Liver (tissue), 9 donors: ENCODE data around the gene CDC42BPB. TPM values are rescaled to one million over a fixed set of nuclear protein-coding genes. Genes with fewer than 3 reads are reported as not detected.

Experiments
- DNase-seq: peaks from one replicate; pipeline ENCODE4 v3.0.0-alpha.2; 2017; ENCODE audit warnings: low spot score
- H3K27ac ChIP-seq, 2 donors: one replicate each; pipeline ENCODE4 v1.7.0; 2013; ENCODE audit warnings: inconsistent platforms in 2 of 2, low read length in 2 of 2, control low read depth in 1 of 2, low read depth in 1 of 2, mild to moderate bottlenecking in 1 of 2
- H3K27me3 ChIP-seq, 4 donors: one replicate each; pipeline versions ENCODE4 v1.6.1 to v1.7.0; 2013; ENCODE audit warnings: low read length in 3 of 4, inconsistent platforms in 1 of 4, mild to moderate bottlenecking in 1 of 4, moderate library complexity in 1 of 4; ENCODE audit not compliant: control insufficient read depth in 4 of 4, insufficient read depth in 4 of 4
- H3K36me3 ChIP-seq, 4 donors: one replicate each; pipeline versions ENCODE4 v1.6.1 to v1.7.0; 2013; ENCODE audit warnings: low read length in 3 of 4, mild to moderate bottlenecking in 3 of 4, low read depth in 1 of 4, moderate library complexity in 1 of 4; ENCODE audit not compliant: control insufficient read depth in 4 of 4, insufficient read depth in 3 of 4
- H3K4me1 ChIP-seq, 4 donors: one replicate each; pipeline versions ENCODE4 v1.6.1 to v1.7.0; 2013; ENCODE audit warnings: low read length in 3 of 4, mild to moderate bottlenecking in 3 of 4, moderate library complexity in 1 of 4; ENCODE audit not compliant: control insufficient read depth in 4 of 4, insufficient read depth in 4 of 4
- H3K4me3 ChIP-seq, 3 donors: one replicate each; pipeline versions ENCODE4 v1.6.1 to v1.7.0; 2013; ENCODE audit warnings: low read length in 3 of 3, control low read depth in 1 of 3, low read depth in 1 of 3, mild to moderate bottlenecking in 1 of 3
- H3K9ac ChIP-seq, 2 donors: one replicate each; pipeline ENCODE4 v1.7.0; 2013; ENCODE audit warnings: low read length in 2 of 2, mild to moderate bottlenecking in 2 of 2, moderate library complexity in 2 of 2, control low read depth in 1 of 2, low read depth in 1 of 2
- H3K9me3 ChIP-seq, 4 donors: one replicate each; pipeline versions ENCODE4 v1.6.1 to v1.7.0; 2013; ENCODE audit warnings: low read length in 3 of 4; ENCODE audit not compliant: control insufficient read depth in 4 of 4
- EGR1 ChIP-seq, 2 donors: IDR thresholded peaks; 2 replicates each; pipeline ENCODE4 v1.6.1; 2016 to 2018; ENCODE audit warnings: antibody characterized with exemption in 2 of 2, low read depth in 2 of 2
- GABPA ChIP-seq, 2 donors: IDR thresholded peaks in 1 of 2; conservative IDR thresholded peaks in 1 of 2; 2 replicates each; pipeline ENCODE4 v1.6.1; 2016; ENCODE audit warnings: antibody characterized with exemption in 2 of 2, mild to moderate bottlenecking in 1 of 2, moderate library complexity in 1 of 2
- HNF4A ChIP-seq, 2 donors: conservative IDR thresholded peaks; 2 replicates each; pipeline ENCODE4 v1.6.1; 2016; ENCODE audit warnings: antibody characterized with exemption in 2 of 2, mild to moderate bottlenecking in 2 of 2
- HNF4G ChIP-seq: IDR thresholded peaks from 2 replicates; pipeline ENCODE4 v1.6.1; 2016; ENCODE audit warnings: antibody characterized with exemption
- JUND ChIP-seq, 2 donors: IDR thresholded peaks; 2 replicates each; pipeline ENCODE4 v1.6.1; 2016; ENCODE audit warnings: antibody characterized with exemption in 2 of 2
- NR2F2 ChIP-seq: IDR thresholded peaks from 2 replicates; pipeline ENCODE4 v1.6.1; 2016; ENCODE audit warnings: antibody characterized with exemption
- RAD21 ChIP-seq, 2 donors: IDR thresholded peaks; 2 replicates each; pipeline ENCODE4 v1.6.1; 2016; ENCODE audit warnings: antibody characterized with exemption in 2 of 2, mild to moderate bottlenecking in 2 of 2
- RXRA ChIP-seq, 2 donors: IDR thresholded peaks; 2 replicates each; pipeline ENCODE4 v1.6.1; 2017 to 2018; ENCODE audit warnings: antibody characterized with exemption in 2 of 2, mild to moderate bottlenecking in 1 of 2
- SP1 ChIP-seq: IDR thresholded peaks from 2 replicates; pipeline ENCODE4 v1.6.1; 2018; ENCODE audit warnings: antibody characterized with exemption, mild to moderate bottlenecking
- WGBS: extraction: QIAGEN DNeasy Blood & Tissue Kit; methylation state at CpG from one replicate; pipeline ENCODE4 v1.1.7; 2013; 5-methylcytosine and 5-hydroxymethylcytosine counted together
- polyA plus RNA-seq, 2 donors: library from polyadenylated mRNA; stranded (reverse) in 1 of 2; unstranded in 1 of 2; fragments of 200-250 nt in 1 of 2; fragments of >200 nt in 1 of 2; fragmentation: Nextera tagmentation in 1 of 2; extraction: Ambion mirVana in 1 of 2; gene quantifications; one replicate each; pipeline versions ENCODE4 v1.2.1 to v1.2.3, GENCODE V29; 2013 to 2015
- total RNA-seq, 2 donors: library from RNA; depleted of rRNA; stranded (reverse); fragments of >200 nt; gene quantifications; one replicate each; pipeline ENCODE4 v1.2.3, GENCODE V29; 2014
- TF ChIP-seq, protein P1 (sequence below): IDR thresholded peaks from 2 replicates; pipeline ENCODE4 v1.6.1; 2016; ENCODE audit warnings: antibody characterized with exemption
- TF ChIP-seq, protein P2 (sequence below): IDR thresholded peaks from 2 replicates; pipeline ENCODE4 v1.6.1; 2016; ENCODE audit warnings: antibody characterized with exemption
- TF ChIP-seq, protein P3 (sequence below): IDR thresholded peaks from 2 replicates; pipeline ENCODE4 v1.6.1; 2016; ENCODE audit warnings: antibody characterized with exemption
- TF ChIP-seq, protein P4 (sequence below): fragments of 150-350 bp; IDR thresholded peaks from 2 replicates; pipeline ENCODE4 v1.5.1; 2017; ENCODE audit warnings: improper control_type of control experiment, low read depth, low read length; ENCODE audit not compliant: missing input control
- TF ChIP-seq, protein P5 (sequence below): IDR thresholded peaks from 2 replicates; pipeline ENCODE4 v1.6.1; 2016; ENCODE audit warnings: antibody characterized with exemption, mild to moderate bottlenecking
- donor health status: healthy.
- donor health status: healthy.
- donor health status: healthy.
- donor health status: healthy.
- donor health status: healthy.

CDC42BPB gene
- total and polyA plus RNA-seq, 4 donors = 4.1 to 78.7 (median 29.7) TPM

DNA sequence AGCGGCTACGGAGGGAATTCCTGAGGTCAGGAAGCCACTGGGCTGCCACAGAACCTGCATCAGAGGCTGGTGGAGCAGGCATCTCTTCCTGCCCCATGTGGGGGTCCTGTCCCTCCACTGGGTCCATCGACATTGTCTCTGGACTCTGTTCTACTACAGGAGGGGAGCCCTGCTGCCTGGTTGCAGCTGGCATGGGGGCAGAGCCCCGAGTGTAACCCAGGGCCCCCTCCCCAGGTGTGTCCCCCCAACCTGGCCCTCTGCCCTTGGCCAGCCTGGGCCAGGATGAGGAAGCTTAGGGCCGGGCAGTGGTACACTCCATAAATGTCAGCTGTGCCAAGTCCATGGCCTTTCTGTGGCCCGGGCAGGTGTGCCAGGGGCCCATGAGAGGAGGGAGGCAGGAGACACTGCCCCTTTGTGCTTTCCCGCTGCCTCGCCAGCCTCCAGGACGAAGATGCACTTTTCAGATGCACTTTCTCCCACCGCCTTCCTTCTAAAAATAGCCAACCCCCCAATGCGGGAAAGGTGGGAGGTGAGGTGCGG is 33.2 kb upstream of the CDC42BPB start:
- DNase-seq = no peak
- Histone ChIP-seq H3K9ac (no peak overlapping the region), H3K4me1 (peaks cover 6 to 28% (median 15%) of the 10 kb centered on the region in 4 donors), H3K36me3 (no peaks in the 10 kb centered on the region), H3K9me3 (no peaks in the 10 kb centered on the region), H3K4me3 (no peak overlapping the region), H3K27ac (no peak overlapping the region), H3K27me3 (no peaks in the 10 kb centered on the region)
- 85% methylated on average over 12 of the region's 12 CpGs for WGBS
- TF ChIP-seq JUND (IDR thresholded peaks at IDR 0.05) = no peak
- no peak for TF ChIP-seq GABPA (IDR thresholded peaks at IDR 0.05 in 1 of 2, conservative IDR thresholded peaks at IDR 0.05 in 1 of 2)
- TF ChIP-seq, protein P1, sequence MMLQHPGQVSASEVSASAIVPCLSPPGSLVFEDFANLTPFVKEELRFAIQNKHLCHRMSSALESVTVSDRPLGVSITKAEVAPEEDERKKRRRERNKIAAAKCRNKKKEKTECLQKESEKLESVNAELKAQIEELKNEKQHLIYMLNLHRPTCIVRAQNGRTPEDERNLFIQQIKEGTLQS = no peak
- TF ChIP-seq RAD21 (IDR thresholded peaks at IDR 0.05) = no peak
- no peak for TF ChIP-seq SP1
- no peak for TF ChIP-seq HNF4G
- TF ChIP-seq NR2F2 = no peak
- TF ChIP-seq HNF4A (conservative IDR thresholded peaks at IDR 0.05) = no peak
- TF ChIP-seq EGR1 (IDR thresholded peaks at IDR 0.05; ENCODE audit: low read depth in 2 of 2) = no peak
- TF ChIP-seq, protein P2, sequence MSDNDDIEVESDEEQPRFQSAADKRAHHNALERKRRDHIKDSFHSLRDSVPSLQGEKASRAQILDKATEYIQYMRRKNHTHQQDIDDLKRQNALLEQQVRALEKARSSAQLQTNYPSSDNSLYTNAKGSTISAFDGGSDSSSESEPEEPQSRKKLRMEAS = no peak
- TF ChIP-seq, protein P3, sequence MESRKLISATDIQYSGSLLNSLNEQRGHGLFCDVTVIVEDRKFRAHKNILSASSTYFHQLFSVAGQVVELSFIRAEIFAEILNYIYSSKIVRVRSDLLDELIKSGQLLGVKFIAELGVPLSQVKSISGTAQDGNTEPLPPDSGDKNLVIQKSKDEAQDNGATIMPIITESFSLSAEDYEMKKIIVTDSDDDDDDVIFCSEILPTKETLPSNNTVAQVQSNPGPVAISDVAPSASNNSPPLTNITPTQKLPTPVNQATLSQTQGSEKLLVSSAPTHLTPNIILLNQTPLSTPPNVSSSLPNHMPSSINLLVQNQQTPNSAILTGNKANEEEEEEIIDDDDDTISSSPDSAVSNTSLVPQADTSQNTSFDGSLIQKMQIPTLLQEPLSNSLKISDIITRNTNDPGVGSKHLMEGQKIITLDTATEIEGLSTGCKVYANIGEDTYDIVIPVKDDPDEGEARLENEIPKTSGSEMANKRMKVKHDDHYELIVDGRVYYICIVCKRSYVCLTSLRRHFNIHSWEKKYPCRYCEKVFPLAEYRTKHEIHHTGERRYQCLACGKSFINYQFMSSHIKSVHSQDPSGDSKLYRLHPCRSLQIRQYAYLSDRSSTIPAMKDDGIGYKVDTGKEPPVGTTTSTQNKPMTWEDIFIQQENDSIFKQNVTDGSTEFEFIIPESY = no peak
- no peak for TF ChIP-seq RXRA (IDR thresholded peaks at IDR 0.05)

DNA sequence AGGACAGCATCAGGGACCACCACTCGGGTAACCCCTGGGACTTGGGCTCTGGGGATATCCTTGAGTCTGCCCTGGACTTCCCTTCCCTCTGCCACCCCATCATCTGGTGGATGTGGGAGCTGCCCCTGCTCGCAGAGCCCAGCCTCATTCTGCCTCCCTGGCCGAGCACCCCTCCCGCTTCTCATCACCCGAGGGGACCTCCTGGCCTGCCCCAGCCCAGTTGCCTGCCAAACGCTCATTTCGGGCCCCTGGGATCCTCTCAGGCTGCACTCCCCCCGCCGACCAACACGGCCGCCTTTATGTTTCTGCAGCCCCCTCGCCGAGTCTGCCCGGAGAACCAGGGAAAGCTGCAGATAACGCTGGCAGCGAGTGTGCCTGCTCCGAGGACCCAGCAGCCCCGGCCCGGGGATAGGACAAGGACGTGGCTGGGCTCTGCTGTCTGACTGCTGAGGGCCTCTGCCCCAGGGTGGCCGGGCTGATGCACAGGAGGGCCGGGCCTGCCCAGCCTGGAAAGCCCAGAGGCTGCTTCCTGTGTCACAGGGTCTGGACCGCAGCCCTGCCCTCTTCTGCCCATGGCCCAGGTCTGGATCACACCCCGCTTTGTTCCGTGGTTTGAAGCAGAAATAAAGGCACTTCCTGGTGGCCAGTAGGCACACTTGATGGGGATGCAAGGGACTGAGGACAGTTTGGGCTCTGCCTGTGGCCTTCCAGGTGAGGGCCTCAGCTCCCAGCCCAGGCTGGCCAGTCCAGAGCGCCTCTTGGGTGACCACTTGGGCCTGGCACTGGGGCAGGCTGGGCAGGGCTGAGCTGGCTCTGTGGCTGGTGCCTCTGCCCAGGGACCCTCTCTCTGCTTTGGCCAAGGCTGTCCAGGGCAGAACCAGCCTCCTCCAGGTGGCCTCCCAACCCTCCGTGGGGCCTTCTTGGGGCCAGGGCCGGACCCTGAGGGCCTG is 32.3 kb upstream of the CDC42BPB start:
- no peaks in the 10 kb centered on the region for H3K27me3 ChIP-seq
- TF ChIP-seq EGR1 (IDR thresholded peaks at IDR 0.05; ENCODE audit: low read depth in 2 of 2) (no peak), GABPA (IDR thresholded peaks at IDR 0.05 in 1 of 2, conservative IDR thresholded peaks at IDR 0.05 in 1 of 2) (no peak), HNF4A (conservative IDR thresholded peaks at IDR 0.05) (no peak), RXRA (IDR thresholded peaks at IDR 0.05) (no peak), NR2F2 (no peak)
- TF ChIP-seq, protein P1 = no peak
- no peaks in the 10 kb centered on the region for H3K9me3 ChIP-seq
- DNase-seq = no peak
- H3K4me1 ChIP-seq = peaks cover 2 to 19% (median 11%) of the 10 kb centered on the region in 4 donors
- no peaks in the 10 kb centered on the region for H3K36me3 ChIP-seq
- no peak overlapping the region for H3K27ac ChIP-seq
- H3K9ac ChIP-seq = no peak overlapping the region
- WGBS = 94% methylated on average over 28 of the region's 28 CpGs
- no peak overlapping the region for H3K4me3 ChIP-seq

DNA sequence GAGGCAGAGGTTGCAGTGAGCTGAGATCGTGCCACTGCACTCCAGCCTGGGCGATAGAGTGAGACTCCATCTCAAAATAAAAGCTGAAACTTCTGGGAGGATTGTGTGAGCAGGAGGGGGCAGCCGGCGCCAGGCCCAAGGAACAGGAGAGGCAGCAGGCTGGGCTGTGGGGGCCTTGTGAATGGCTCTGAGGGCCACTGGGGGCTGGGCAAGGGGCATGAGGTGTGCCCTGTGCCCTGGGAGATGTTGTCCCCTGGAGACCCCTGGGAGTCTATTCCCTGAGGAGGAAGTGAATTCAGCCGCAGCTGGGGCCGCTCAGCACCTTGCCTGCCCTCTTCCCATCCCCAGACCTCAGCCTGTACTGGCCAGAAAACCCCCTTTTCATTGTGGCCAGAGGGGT is 31.6 kb upstream of the CDC42BPB start:
- DNase-seq = no peak
- Histone ChIP-seq H3K9me3 (no peaks in the 10 kb centered on the region), H3K36me3 (no peaks in the 10 kb centered on the region), H3K4me3 (no peak overlapping the region), H3K9ac (no peak overlapping the region), H3K27me3 (no peaks in the 10 kb centered on the region), H3K4me1 (peaks cover 5 to 20% (median 10%) of the 10 kb centered on the region in 4 donors), H3K27ac (no peak overlapping the region)
- 93% methylated on average over 6 of the region's 6 CpGs for WGBS
- TF ChIP-seq, protein P4, sequence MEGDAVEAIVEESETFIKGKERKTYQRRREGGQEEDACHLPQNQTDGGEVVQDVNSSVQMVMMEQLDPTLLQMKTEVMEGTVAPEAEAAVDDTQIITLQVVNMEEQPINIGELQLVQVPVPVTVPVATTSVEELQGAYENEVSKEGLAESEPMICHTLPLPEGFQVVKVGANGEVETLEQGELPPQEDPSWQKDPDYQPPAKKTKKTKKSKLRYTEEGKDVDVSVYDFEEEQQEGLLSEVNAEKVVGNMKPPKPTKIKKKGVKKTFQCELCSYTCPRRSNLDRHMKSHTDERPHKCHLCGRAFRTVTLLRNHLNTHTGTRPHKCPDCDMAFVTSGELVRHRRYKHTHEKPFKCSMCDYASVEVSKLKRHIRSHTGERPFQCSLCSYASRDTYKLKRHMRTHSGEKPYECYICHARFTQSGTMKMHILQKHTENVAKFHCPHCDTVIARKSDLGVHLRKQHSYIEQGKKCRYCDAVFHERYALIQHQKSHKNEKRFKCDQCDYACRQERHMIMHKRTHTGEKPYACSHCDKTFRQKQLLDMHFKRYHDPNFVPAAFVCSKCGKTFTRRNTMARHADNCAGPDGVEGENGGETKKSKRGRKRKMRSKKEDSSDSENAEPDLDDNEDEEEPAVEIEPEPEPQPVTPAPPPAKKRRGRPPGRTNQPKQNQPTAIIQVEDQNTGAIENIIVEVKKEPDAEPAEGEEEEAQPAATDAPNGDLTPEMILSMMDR = no peak
- TF ChIP-seq, protein P5, sequence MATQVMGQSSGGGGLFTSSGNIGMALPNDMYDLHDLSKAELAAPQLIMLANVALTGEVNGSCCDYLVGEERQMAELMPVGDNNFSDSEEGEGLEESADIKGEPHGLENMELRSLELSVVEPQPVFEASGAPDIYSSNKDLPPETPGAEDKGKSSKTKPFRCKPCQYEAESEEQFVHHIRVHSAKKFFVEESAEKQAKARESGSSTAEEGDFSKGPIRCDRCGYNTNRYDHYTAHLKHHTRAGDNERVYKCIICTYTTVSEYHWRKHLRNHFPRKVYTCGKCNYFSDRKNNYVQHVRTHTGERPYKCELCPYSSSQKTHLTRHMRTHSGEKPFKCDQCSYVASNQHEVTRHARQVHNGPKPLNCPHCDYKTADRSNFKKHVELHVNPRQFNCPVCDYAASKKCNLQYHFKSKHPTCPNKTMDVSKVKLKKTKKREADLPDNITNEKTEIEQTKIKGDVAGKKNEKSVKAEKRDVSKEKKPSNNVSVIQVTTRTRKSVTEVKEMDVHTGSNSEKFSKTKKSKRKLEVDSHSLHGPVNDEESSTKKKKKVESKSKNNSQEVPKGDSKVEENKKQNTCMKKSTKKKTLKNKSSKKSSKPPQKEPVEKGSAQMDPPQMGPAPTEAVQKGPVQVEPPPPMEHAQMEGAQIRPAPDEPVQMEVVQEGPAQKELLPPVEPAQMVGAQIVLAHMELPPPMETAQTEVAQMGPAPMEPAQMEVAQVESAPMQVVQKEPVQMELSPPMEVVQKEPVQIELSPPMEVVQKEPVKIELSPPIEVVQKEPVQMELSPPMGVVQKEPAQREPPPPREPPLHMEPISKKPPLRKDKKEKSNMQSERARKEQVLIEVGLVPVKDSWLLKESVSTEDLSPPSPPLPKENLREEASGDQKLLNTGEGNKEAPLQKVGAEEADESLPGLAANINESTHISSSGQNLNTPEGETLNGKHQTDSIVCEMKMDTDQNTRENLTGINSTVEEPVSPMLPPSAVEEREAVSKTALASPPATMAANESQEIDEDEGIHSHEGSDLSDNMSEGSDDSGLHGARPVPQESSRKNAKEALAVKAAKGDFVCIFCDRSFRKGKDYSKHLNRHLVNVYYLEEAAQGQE = no peak
- TF ChIP-seq, protein P1 = no peak
